Activated effector memory CD4-positive, alpha-beta T cell treated with anti-CD3 and anti-CD28 coated beads, Interleukin-2, amount 50 U/mL, for 16 hours (primary cell): Measurements from ENCODE around the gene VCL.
"Not testable (repeated sequence)": the region's sequence is repeated elsewhere in the genome, so short reads cannot be mapped to it uniquely, and the experiment has no call there.

Experiments
- DNase-seq: peaks from one replicate; pipeline ENCODE4 v3.0.0-alpha.2; 2020

VCL gene

DNA sequence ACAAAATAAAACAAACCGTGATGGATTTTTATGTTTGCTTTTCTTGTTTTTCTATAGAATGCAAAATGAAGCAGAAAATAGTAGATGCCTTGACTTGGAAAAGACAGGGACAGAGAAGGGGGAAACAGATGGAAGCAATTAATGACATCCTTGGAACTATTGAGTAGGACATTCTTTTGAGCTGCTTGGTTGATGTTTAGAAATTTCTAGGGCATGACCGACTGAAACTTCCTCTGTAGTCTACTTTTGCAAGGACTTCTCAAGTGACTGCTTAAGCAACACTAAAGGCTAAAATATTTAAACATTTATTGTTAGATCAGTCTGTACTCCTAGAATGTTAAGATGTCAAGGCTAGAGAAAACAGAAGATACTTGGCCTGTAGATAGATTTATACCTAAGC is 49.4 kb downstream of the VCL start:
- DNase-seq = no peak

DNA sequence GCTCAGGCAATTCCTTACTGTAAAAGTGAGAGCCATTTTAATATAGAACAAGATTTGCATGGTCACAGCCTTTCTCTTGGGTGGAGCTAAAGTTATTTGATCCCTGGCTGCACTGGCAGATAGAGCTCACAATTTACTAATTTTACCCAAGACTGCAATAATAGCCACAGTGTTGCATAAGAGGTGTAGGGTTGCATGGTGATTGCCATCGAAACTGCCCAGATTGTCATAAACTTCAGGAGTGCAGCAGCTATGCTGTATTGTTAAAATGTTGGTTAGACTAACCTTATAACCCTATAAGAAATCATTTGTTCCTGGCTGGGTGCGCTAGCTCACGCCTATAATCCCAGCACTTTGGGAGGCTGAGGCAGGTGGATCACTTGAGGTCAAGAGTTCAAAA is 50.0 kb downstream of the VCL start:
- no peak for DNase-seq

- no peak for DNase-seq
Measured at GRCh38 chr10:74048433-74048832, 50.5 kb downstream of the VCL start.

- DNase-seq = no peak
Measured at GRCh38 chr10:74049955-74050354, 52.0 kb downstream of the VCL start.

GRCh38 chr10:74050653-74051052 is 52.7 kb downstream of the VCL start:
- no peak for DNase-seq

- no peak for DNase-seq
Measured at GRCh38 chr10:74051736-74052342, 53.9 kb downstream of the VCL start.

- DNase-seq = no peak
Measured at GRCh38 chr10:74052994-74053393, 55.1 kb downstream of the VCL start.

DNA sequence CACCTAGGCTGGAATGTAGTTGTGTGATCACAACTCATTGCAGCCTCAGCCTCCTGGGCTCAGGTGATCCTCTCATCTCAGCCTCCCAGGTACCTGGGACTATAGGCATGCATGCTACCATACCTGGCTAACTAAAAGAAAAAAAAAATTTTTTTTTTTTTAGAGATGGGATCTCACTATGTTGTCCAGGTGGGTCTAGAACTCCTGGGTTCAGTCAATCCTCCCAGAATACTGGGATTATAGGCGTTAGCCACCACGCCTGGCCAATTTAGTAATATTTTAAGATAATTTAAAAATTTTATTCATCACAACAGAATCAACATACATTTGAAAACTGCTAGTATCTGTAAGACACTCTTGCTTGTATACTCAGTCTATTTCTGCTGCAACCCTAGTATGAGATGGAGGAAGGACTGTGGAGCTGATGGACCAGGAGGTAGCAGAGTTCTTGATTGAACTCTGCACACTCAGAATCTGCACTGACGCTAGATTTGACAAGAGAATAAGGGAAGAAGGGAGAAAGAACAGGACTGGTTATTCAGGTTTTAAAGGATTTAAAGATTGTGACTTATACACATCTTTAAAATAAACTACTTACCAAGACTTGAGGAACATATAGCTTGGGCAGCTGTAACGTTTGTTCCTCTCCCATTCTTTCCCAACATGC is 57.6 kb downstream of the VCL start:
- no peak for DNase-seq

- no peak for DNase-seq
Measured at GRCh38 chr10:74056050-74056818, 58.3 kb downstream of the VCL start.

DNA sequence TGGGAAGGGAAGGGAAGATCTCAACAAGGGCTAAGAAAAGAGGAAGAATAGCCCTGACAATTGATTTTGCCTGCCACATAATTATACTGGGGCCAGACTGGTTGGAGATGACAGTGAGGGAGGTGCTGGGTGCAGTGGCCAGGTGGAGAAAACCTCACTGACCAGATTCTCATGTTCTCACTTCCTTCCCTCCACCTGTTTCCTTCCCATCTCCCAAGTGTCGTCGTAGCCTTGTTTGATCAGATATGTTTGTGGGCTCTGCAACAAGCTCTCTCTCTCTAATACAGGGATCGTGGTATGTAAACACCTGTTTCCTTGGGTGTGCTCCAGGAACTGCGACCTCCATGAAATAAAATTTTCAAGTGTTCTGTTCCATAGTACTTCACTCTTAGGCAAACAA is 60.2 kb downstream of the VCL start:
- no peak for DNase-seq

DNA sequence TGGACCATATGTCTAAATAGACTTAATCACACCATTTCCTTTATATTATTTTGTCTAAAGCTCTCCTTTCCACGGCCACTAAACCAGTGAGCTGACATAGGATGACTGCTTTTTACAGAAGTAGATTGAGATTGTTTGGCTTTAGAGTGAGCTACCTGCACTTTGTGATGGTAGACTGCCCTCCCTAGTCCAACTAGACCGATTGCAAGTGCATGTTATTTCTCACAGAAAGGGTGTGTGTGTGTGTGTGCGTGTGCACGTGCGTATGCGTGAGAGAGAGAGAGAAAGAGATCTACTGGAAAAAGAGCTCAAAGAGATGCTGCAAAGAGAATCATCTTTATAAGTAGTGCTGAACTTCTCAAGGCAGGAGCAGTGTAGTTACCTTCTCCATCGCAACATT is 60.7 kb downstream of the VCL start:
- no peak for DNase-seq

DNA sequence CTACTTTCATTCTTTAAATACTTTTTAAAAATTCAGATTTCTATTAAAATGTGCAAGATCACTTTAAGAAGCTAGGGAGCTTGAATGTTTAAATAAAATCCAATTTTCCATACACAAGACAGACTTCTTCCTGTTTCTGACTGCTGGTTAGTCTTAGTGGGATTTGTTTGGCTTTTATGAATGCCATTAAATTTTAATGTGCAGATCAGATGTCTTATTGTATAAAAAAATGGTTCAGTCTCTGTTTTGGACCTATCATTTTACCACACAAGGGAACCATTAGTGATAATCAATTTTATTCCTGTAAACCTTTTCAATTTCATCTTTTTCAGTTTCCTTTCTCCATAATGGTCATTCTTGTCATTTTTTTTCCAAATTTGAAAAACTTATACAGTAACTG is 63.2 kb downstream of the VCL start:
- DNase-seq = no peak

GRCh38 chr10:74061978-74062377 is 64.1 kb downstream of the VCL start:
- not testable (repeated sequence) for DNase-seq

GRCh38 chr10:74063256-74063655 is 65.3 kb downstream of the VCL start:
- DNase-seq = no peak

DNA sequence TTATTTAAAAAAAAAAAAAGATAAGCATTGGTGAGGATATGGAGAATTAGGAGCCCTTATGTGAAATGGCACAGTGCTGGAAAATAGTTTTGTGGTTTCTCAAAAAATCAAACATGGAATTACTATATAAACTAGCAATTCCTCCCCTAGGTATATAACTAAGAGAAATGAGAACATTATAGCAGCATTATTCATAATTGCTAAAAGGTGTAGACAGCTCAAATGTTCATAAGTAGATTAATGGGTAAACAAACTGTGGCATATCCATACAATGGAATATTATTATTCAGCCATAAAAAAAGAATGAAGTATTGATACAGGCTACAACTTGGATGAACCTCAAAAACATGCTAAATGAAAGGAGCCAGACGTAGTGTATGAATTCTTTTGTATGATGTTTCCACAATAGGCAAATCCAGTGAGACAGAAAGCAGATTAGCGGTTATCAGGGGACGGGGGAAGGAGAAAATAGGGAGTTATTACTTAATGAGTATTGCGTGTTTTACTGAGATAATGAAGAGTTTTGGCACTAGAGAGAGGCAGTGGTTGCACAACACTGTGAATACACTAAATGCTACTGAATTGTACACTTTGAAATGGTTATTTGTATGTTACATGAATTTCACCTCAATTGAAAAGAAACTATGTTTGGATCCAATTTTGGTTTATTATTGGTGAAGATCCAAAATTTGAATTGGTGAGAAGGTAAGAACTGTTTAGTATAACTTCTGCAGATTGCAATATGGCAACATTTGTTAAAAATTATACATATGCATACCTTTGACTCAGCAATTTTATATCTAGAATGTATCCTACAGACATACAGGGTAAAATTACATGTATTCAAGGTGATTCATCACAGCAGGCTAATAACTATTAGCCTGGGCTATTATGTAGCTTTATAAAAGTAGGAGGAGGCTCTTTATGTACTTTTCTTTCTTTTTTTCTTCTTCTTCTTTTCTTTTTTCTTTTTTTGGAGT is 69.7 kb downstream of the VCL start:
- no peak for DNase-seq

DNA sequence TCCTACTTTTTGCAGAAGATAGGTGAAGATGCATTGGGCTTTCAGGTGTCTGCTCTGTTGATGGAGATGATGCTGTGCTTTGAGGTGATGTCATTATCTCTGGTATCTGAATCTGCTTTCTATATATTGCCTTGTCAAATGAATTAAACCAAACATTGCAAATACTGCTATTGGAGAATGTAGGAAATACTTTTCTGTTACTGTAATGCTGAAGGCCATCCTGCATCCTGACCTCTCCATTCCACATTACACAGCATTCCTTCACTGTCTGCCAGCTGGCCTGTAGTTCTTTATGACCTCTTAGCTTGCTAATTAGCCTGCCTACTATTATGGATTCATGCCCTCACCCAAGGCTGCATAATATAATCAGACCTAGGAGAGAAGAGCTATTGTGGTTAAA is 73.2 kb downstream of the VCL start:
- no peak for DNase-seq

DNA sequence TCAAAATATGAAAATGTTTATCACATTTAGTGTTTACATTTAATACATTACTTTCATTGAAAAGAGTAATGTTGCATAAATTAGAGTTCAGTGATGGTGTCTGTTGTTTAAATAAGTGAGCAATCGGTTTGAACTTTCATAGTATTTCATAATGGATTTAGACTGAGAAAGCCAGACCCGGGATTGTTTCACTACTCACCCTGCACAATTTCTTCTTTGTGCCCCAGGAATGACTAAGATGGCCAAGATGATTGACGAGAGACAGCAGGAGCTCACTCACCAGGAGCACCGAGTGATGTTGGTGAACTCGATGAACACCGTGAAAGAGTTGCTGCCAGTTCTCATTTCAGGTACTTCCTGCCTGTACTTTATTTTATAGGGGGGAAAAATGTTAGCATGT is 74.6 kb downstream of the VCL start:
- no peak for DNase-seq

DNA sequence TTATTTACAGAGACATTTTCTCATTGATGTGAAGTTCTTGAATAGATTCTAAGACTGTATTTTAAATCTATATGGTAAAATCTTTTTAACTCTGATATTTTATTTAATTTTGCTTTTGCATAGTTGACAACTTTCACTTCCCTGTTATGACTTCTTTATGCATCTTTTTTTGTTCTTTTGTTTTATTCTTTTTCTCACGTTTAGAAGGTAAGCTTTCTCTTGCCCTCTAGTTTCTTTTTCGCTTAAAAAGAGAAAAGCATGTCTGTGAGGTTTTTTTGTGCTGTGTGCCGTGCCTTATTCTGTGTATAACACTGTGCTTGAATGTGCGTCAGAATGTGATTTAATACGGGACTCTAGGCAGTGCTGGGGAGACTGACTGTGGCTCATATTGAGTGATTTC is 78.0 kb downstream of the VCL start:
- no peak for DNase-seq

GRCh38 chr10:74076961-74077360 is 79.0 kb downstream of the VCL start:
- no peak for DNase-seq

DNA sequence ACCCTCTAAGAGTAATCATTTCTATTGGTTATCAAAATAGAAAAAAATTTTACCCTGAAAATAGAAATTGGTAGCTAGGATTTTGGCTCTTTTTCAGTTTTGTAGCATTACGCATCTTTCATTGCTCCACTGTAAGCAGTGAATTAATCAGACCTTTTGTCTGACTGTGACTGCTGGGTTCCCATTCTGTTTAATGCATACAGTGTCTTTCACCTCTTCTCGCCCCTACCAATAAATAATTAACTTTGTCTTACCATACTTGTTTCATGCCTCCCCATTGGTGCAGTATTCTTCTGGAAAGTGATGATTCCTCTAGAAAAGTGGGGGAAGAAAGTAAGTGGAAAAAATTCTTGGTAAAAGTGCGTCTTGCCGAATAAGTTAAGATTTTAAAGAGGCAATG is 79.5 kb downstream of the VCL start:
- DNase-seq = no peak

- DNase-seq = peak; percentile 75
Measured at GRCh38 chr10:74078037-74078436, 80.1 kb downstream of the VCL start.

DNA sequence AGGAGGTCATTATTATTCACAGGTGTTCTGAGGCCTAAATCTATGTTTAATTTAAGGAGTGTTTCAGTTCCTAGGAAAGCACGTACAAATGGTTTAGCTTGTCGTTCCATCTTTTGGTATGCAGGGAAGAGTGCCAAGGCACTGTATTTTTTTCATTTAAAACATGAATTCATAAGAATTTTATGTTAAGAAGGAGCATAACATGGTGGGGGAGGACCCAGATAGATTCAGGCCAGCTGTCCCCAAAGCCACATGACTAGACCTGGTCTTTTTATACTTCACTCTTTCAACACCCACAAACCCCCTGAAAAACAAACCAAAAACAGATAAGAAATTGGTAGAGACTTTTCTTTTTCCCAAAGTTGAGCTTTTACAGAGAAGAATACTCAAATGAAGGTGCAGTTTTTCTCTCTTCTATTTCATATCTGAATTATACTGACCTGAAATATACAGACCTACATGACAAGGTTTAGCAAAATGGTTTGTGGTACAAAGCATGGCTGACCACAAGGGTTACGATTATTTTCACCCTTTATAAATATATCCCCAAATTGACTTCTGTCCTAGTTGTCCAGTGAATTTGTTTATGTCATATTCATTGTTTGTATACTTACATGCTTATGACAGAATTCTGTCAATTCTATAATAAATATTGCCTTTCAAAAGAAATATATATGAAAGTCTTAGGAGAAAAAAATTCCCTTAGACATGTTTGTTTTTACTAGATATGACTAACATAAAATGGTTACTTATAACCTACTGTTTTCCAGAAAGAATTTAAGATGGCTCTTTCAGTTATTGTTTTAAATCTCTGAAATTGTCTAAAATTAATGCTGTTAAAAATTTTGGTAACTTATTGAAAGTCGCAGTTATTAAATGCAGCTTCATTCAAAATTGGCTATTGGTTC is 81.4 kb downstream of the VCL start:
- DNase-seq = no peak
